RWPE2 (cell line): ENCODE results near the gene STAB1.

ENCODE experiments used
- ATAC-seq: fragments of 200-7000 bp; cut with Tn5 transposase; 3 replicates; pipeline ENCODE4 v1.9.1; 2021; ENCODE audit warnings: low read depth
- DNase-seq: peaks from one replicate; pipeline ENCODE4 v3.0.0-alpha.2; 2020; ENCODE audit warnings: low spot score
- H3K27ac ChIP-seq: fragments of 450-650 bp; 2 replicates; pipeline ENCODE4 v1.5.1; 2017; ENCODE audit warnings: mild to moderate bottlenecking; ENCODE audit not compliant: poor library complexity, severe bottlenecking
- H3K27me3 ChIP-seq: fragments of 250-450 bp; sonication (Bioruptor Pico); 2 replicates; pipeline ENCODE4 v1.5.1; 2021; ENCODE audit warnings: mild to moderate bottlenecking, moderate library complexity; ENCODE audit not compliant: insufficient read depth, poor library complexity, severe bottlenecking
- H3K36me3 ChIP-seq: fragments of 250-450 bp; sonication (Bioruptor Pico); 2 replicates; pipeline ENCODE4 v1.5.1; 2020; ENCODE audit warnings: low read depth, mild to moderate bottlenecking, moderate library complexity
- H3K4me1 ChIP-seq: fragments of 250-450 bp; sonication (Bioruptor Pico); 2 replicates; pipeline ENCODE4 v1.5.1; 2021; ENCODE audit warnings: mild to moderate bottlenecking, moderate library complexity; ENCODE audit not compliant: insufficient read depth, poor library complexity, severe bottlenecking
- H3K4me3 ChIP-seq: fragments of 250-450 bp; sonication (Bioruptor Pico); 2 replicates; pipeline ENCODE4 v1.5.1; 2021; ENCODE audit warnings: mild to moderate bottlenecking, moderate library complexity; ENCODE audit not compliant: severe bottlenecking
- H3K9me3 ChIP-seq: fragments of 250-450 bp; sonication (Bioruptor Pico); 2 replicates; pipeline ENCODE4 v1.5.1; 2021; ENCODE audit warnings: mild to moderate bottlenecking, moderate library complexity; ENCODE audit not compliant: severe bottlenecking
- TF ChIP-seq, protein P1 (sequence below): fragments of 450-650 bp; IDR thresholded peaks from one replicate; pipeline ENCODE4 v1.5.1; 2017; ENCODE audit warnings: mild to moderate bottlenecking, moderate library complexity; ENCODE audit not compliant: poor library complexity, severe bottlenecking

Gene STAB1

GRCh38 chr3:52520716-52521487 lies 25.8 kb downstream of the STAB1 start:
- no peak for ATAC-seq

GRCh38 chr3:52521488-52521824 lies 26.3 kb downstream of the STAB1 start:
- ATAC-seq (no peak), DNase-seq (no peak)
- no peak overlapping the region for H3K27ac ChIP-seq
- H3K27me3 ChIP-seq: no peaks in the 10 kb centered on the region
- TF ChIP-seq, protein P1, sequence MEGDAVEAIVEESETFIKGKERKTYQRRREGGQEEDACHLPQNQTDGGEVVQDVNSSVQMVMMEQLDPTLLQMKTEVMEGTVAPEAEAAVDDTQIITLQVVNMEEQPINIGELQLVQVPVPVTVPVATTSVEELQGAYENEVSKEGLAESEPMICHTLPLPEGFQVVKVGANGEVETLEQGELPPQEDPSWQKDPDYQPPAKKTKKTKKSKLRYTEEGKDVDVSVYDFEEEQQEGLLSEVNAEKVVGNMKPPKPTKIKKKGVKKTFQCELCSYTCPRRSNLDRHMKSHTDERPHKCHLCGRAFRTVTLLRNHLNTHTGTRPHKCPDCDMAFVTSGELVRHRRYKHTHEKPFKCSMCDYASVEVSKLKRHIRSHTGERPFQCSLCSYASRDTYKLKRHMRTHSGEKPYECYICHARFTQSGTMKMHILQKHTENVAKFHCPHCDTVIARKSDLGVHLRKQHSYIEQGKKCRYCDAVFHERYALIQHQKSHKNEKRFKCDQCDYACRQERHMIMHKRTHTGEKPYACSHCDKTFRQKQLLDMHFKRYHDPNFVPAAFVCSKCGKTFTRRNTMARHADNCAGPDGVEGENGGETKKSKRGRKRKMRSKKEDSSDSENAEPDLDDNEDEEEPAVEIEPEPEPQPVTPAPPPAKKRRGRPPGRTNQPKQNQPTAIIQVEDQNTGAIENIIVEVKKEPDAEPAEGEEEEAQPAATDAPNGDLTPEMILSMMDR: no peak
- H3K4me1 ChIP-seq: peaks cover 10% of the 10 kb centered on the region
- no peak overlapping the region for H3K4me3 ChIP-seq
- no peaks in the 10 kb centered on the region for H3K9me3 ChIP-seq
- H3K36me3 ChIP-seq: peaks cover 19% of the 10 kb centered on the region

More at GRCh38 chr3:52520716-52521487, 25.8 kb downstream of the STAB1 start:
- H3K9me3 ChIP-seq: no peaks in the 10 kb centered on the region
- TF ChIP-seq, protein P1: no peak
- peaks cover 19% of the 10 kb centered on the region for H3K36me3 ChIP-seq
- no peak overlapping the region for H3K4me3 ChIP-seq
- H3K4me1 ChIP-seq: peaks cover 7% of the 10 kb centered on the region
- H3K27ac ChIP-seq: no peak overlapping the region
- no peak for DNase-seq
- no peaks in the 10 kb centered on the region for H3K27me3 ChIP-seq

GRCh38 chr3:52521881-52522650 lies 26.9 kb downstream of the STAB1 start:
- H3K4me3 ChIP-seq: no peak overlapping the region
- H3K4me1 ChIP-seq: peaks cover 14% of the 10 kb centered on the region
- TF ChIP-seq, protein P1: no peak
- no peaks in the 10 kb centered on the region for H3K9me3 ChIP-seq
- ATAC-seq (no peak), DNase-seq (peak; percentile 67)
- H3K27ac ChIP-seq: no peak overlapping the region
- peaks cover 25% of the 10 kb centered on the region for H3K36me3 ChIP-seq
- H3K27me3 ChIP-seq: no peaks in the 10 kb centered on the region

- Histone ChIP-seq H3K9me3 (no peaks in the 10 kb centered on the region), H3K27me3 (no peaks in the 10 kb centered on the region), H3K4me1 (peaks cover 17% of the 10 kb centered on the region), H3K27ac (no peak overlapping the region), H3K4me3 (no peak overlapping the region), H3K36me3 (peaks cover 32% of the 10 kb centered on the region)
- DNase-seq (peak; percentile 51), ATAC-seq (no peak)
- TF ChIP-seq, protein P1: no peak
Observed at GRCh38 chr3:52522651-52523251, 27.6 kb downstream of the STAB1 start.
